Mammary epithelial cell (primary cell): Measurements from ENCODE around the gene ATXN7L3B.

ENCODE experiments used
- CTCF ChIP-seq, 2 donors: IDR thresholded peaks in 1 of 2; conservative IDR thresholded peaks in 1 of 2; 2 replicates each; pipeline ENCODE4 v1.5.1; 2011 to 2012; ENCODE audit warnings: inconsistent platforms in 2 of 2, low read length in 2 of 2, mild to moderate bottlenecking in 2 of 2, control low read depth in 1 of 2, low read depth in 1 of 2; ENCODE audit not compliant: insufficient read depth in 1 of 2; ENCODE audit errors: extremely low read depth in 1 of 2
- EZH2 ChIP-seq: IDR thresholded peaks from 2 replicates; pipeline ENCODE4 v1.6.1; 2012; ENCODE audit warnings: low read length, inconsistent platforms, borderline replicate concordance

DNA sequence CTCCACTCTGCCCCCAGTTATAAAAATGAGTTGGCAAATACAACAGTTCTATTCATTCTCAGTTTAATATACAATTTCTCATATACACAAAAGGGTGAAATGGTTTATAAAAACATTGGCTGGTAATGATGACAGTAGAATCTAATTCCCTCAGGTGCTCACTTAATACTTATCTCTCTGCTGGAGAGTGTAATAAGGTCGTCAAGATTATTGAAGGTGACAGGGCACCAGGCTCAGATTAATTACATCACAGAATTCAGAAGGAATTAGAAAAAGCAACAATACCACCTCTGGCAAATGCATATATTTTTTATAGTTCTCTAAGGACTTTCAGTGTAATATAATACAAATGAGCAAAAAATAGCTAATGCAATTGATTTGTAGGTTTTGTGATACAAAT, 42.3 kb downstream of the ATXN7L3B start:
- no peak for TF ChIP-seq CTCF (conservative IDR thresholded peaks at IDR 0.05 in 1 of 2, IDR thresholded peaks at IDR 0.05 in 1 of 2; ENCODE audit: extremely low read depth in 1 of 2, insufficient read depth in 1 of 2, low read depth in 1 of 2, low read length in 2 of 2)
- no peak for TF ChIP-seq EZH2
